ENCODE results near the gene EIF1AD.

- TF ChIP-seq CTCF (conservative IDR thresholded peaks at IDR 0.05) (no peak), EZH2 (IDR thresholded peaks at IDR 0.05; ENCODE audit: low read depth) (no peak)
Measured at GRCh38 chr11:65964906-65965305, 37.1 kb downstream of the EIF1AD start.

All from PC-9 (cell line).